ENCODE results near the gene SPAG7. TPM values are rescaled to one million over a fixed set of nuclear protein-coding genes. Genes with fewer than 3 reads are reported as not detected.
A peak's percentile ranks its signal among the peaks of the same experiment; 100 is the strongest.

SPAG7 gene
- total and polyA plus RNA-seq, 2 of the 8 experiments (the other 6 are each of a cell fraction or from before 2014, with no cell fraction given): 74.2 to 81.9 TPM

DNA sequence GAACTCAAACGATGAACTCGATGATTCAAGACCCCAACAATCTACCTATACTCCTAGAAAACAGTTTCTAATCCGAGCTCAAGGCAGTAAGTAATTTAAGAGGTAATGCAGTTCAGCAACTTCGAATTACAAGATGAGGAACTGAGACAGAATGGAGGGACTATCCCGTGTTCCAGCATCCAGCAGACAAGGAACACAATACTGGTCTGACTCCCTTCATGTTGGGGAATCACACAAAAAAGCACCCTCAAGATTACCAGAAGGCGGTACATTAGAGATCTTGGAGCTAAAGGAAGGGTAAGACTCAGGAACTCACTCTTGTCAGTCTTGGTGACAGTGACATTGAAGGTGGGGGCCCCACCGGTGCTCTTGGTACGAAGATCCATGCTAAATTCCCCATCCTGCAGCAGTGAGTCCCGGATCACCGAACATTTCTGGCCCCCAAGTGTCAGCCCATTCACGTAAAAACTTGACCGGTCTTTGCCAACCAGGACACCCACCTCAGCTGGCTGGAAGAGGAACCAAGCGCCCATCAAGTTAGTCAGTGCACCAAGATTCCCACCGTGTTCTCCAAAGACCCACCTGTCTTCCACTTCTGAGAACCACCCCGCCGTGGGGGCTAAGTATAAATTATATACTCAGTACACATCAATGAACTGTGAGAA lies 21.2 kb downstream of the SPAG7 start:
- H3K27me3 ChIP-seq (replicated peaks in 1 of 4; ENCODE audit: control insufficient read depth in 3 of 4, extremely low read depth in 1 of 4, insufficient read depth in 3 of 4, low read length in 3 of 4): no peaks in the 10 kb centered on the region
- ChIA-PET POLR2A (ENCODE audit: partially characterized antibody) (interaction anchor here (1.0 to 32.4 kb wide), 18 partner anchors 1 to 242 kb away, joined by 3 to 987 read pairs (median 10); partner anchors contain the start of genes C17orf107, CAMTA2, ENO3 and GP1BA), CTCF (ENCODE audit: partially characterized antibody) (interaction anchor here (0.7 to 1.5 kb wide), 3 partner anchors 11 to 37 kb away, joined by 3 to 5 read pairs (median 4); no protein-coding TSS in a partner anchor)
- H2AFZ ChIP-seq (ENCODE audit: low read length): no peak overlapping the region
- TF ChIP-seq POLR2A (IDR thresholded peaks at IDR 0.05; ENCODE audit: control extremely low read depth in 1 of 2, low read depth in 2 of 2, low read length in 2 of 2) (peak in 1 of 2 experiments; percentile 32; a peak in 1 of 3 replicates), ZNF274 (IDR thresholded peaks at IDR 0.05; ENCODE audit: borderline replicate concordance, extremely low read depth, low read length) (no peak), SP4 (IDR thresholded peaks at IDR 0.05; ENCODE audit: low read length) (0 out of 2 replicates have a peak, but pooled peaks have one; percentile 11)
- TF ChIP-seq, protein P1, sequence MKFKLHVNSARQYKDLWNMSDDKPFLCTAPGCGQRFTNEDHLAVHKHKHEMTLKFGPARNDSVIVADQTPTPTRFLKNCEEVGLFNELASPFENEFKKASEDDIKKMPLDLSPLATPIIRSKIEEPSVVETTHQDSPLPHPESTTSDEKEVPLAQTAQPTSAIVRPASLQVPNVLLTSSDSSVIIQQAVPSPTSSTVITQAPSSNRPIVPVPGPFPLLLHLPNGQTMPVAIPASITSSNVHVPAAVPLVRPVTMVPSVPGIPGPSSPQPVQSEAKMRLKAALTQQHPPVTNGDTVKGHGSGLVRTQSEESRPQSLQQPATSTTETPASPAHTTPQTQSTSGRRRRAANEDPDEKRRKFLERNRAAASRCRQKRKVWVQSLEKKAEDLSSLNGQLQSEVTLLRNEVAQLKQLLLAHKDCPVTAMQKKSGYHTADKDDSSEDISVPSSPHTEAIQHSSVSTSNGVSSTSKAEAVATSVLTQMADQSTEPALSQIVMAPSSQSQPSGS (IDR thresholded peaks at IDR 0.05; ENCODE audit: low read length): 0 out of 2 replicates have a peak, but pooled peaks have one; percentile 14
- no peak overlapping the region for H4K8ac ChIP-seq (ENCODE audit: extremely low read depth, insufficient read depth, low read length)
- H2BK5ac ChIP-seq (ENCODE audit: low read depth, low read length): no peak overlapping the region
- no peak overlapping the region for H4K91ac ChIP-seq (replicated peaks; ENCODE audit: insufficient read length, low read length)
- peaks cover 18% of the 10 kb centered on the region for H3K23me2 ChIP-seq (ENCODE audit: low read depth, low read length)
- H3K9ac ChIP-seq (replicated peaks in 1 of 4; ENCODE audit: extremely low read depth in 1 of 4, low read depth in 3 of 4, low read length in 3 of 4): peak overlapping the region; percentile 46 to 78 (median 63)
- no peak overlapping the region for H2AK5ac ChIP-seq (ENCODE audit: low read depth, low read length)
- no peaks in the 10 kb centered on the region for H3K9me3 ChIP-seq (ENCODE audit: insufficient read depth in 2 of 2, low read depth in 1 of 2, low read length in 1 of 2)
- 77% methylated on average over 16 of the region's 16 CpGs; no CpG with 5 or more reads in 1 of the 2 experiments for WGBS, 2 experiments (ENCODE audit: extremely low coverage in 1 of 2, insufficient coverage in 1 of 2, insufficient read length in 1 of 2, insufficient replicate concordance in 2 of 2, low coverage in 1 of 2, low lambda C conversion rate in 2 of 2, missing lambda C conversion rate in 1 of 2)
- H2BK12ac ChIP-seq (ENCODE audit: low read depth, low read length): no peak overlapping the region
- peaks cover 2% of the 10 kb centered on the region; the same call in 1 of the 2 replicates for H3K79me1 ChIP-seq (ENCODE audit: low read depth, low read length)
- no peak overlapping the region for H3K4ac ChIP-seq (replicated peaks; ENCODE audit: insufficient read length, low read depth, low read length)
- no peak overlapping the region for H3K18ac ChIP-seq (ENCODE audit: extremely low read depth, low read length)
- peak overlapping the region; percentile 67 for H3K27ac ChIP-seq (ENCODE audit: low read depth, low read length)
- H2BK15ac ChIP-seq (ENCODE audit: low read length): no peak overlapping the region
- H3K4me3 ChIP-seq (ENCODE audit: extremely low read depth in 1 of 4, insufficient read depth in 2 of 4, low read depth in 3 of 4, low read length in 4 of 4): peak overlapping the region; percentile 73 to 97 (median 81)
- no peak overlapping the region for H3K56ac ChIP-seq (replicated peaks; ENCODE audit: insufficient read length, low read depth, low read length)
- H2BK120ac ChIP-seq (replicated peaks; ENCODE audit: low read depth, low read length): no peak overlapping the region
- no peak overlapping the region for H2BK20ac ChIP-seq (ENCODE audit: low read length)
- FAIRE-seq (no peak), DNase-seq (ENCODE audit: low read depth in 1 of 2, low spot score in 2 of 2) (no peak)
- peaks cover 4 to 12% (median 7%) of the 10 kb centered on the region in 4 experiments for H3K4me1 ChIP-seq (replicated peaks in 1 of 4; ENCODE audit: control insufficient read depth in 3 of 4, insufficient read depth in 4 of 4, low read length in 3 of 4)
- H3K4me2 ChIP-seq (ENCODE audit: insufficient read depth in 1 of 2, low read depth in 2 of 2, low read length in 2 of 2): peak overlapping the region; percentile 67 to 95
- H4K5ac ChIP-seq (ENCODE audit: insufficient read length, low read depth, low read length): no peak overlapping the region
- H4K20me1 ChIP-seq (replicated peaks in 1 of 2; ENCODE audit: control insufficient read depth in 1 of 2, insufficient read depth in 2 of 2, low read length in 2 of 2): peaks cover 16 to 23% of the 10 kb centered on the region in 2 experiments
- H3K23ac ChIP-seq (ENCODE audit: insufficient read length): no peak overlapping the region
- peaks cover 8 to 42% (median 28%) of the 10 kb centered on the region in 4 experiments for H3K36me3 ChIP-seq (ENCODE audit: control insufficient read depth in 2 of 4, insufficient read depth in 4 of 4, low read length in 3 of 4)
- H3K14ac ChIP-seq (ENCODE audit: insufficient read length): no peak overlapping the region
- peaks cover 8 to 50% of the 10 kb centered on the region in 2 experiments for H3K79me2 ChIP-seq (ENCODE audit: control insufficient read depth in 1 of 2, insufficient read depth in 2 of 2, low read length in 2 of 2)
